ENCODE data around the gene TRAF7. TPM values are rescaled to one million over a fixed set of nuclear protein-coding genes. Genes with fewer than 3 reads are reported as not detected.
"Not testable (repeated sequence)": the region's sequence is repeated elsewhere in the genome, so short reads cannot be mapped to it uniquely, and the experiment has no call there.

The TRAF7 gene
- total RNA-seq, 1 donor from 2014 or later, result 39.6 TPM

- H3K36me3 ChIP-seq, result peaks cover 70 to 74% of the 10 kb centered on the region in 2 donors
- H3K4me3 ChIP-seq; H3K27ac ChIP-seq; H3K9me3 ChIP-seq; DNase-seq (ENCODE audit: low spot score in 2 of 2); H3K4me1 ChIP-seq; H3K27me3 ChIP-seq; intact Hi-C loops (cut with DNase I): not testable (repeated sequence)
These were observed 41.4 kb upstream of the TRAF7 start for GRCh38 chr16:2114225-2114624.

GRCh38 chr16:2114885-2115590 lies 40.5 kb upstream of the TRAF7 start:
- H3K4me1 ChIP-seq; H3K27ac ChIP-seq; intact Hi-C loops (cut with DNase I); DNase-seq (ENCODE audit: low spot score in 2 of 2); H3K9me3 ChIP-seq; H3K4me3 ChIP-seq; H3K27me3 ChIP-seq: not testable (repeated sequence)
- H3K36me3 ChIP-seq, result peaks cover 61 to 65% of the 10 kb centered on the region in 2 donors

DNA sequence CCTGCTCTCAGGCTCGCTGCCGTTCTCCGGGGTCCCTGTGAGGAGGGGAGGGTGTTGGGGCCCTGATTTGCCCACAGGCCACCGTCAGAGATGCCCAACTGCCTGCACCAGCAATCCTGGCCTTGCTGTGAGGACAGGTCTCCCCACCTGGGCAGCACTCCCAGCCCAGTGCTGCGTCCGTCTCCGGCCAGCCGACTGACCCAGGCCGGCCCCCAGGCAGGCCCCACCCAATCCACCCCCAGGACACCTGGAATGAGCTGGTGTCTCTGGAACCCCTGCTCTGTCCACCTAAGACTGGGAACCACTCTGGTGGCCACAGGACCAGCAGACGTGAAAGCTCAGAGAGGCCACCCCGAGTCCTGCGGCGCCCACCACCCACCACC lies 40.0 kb upstream of the TRAF7 start:
- H3K27ac ChIP-seq, result no peak overlapping the region
- H3K4me3 ChIP-seq, result no peak overlapping the region
- H3K36me3 ChIP-seq, result peaks cover 56 to 60% of the 10 kb centered on the region in 2 donors
- no peak for DNase-seq (ENCODE audit: low spot score in 2 of 2)
- no peaks in the 10 kb centered on the region for H3K9me3 ChIP-seq
- no peak for TF ChIP-seq CTCF (IDR thresholded peaks at IDR 0.05)
- peaks cover 0 to 4% of the 10 kb centered on the region in 2 donors for H3K4me1 ChIP-seq
- intact Hi-C loops (cut with DNase I), result no loop called here
- H3K27me3 ChIP-seq, result no peaks in the 10 kb centered on the region

DNA sequence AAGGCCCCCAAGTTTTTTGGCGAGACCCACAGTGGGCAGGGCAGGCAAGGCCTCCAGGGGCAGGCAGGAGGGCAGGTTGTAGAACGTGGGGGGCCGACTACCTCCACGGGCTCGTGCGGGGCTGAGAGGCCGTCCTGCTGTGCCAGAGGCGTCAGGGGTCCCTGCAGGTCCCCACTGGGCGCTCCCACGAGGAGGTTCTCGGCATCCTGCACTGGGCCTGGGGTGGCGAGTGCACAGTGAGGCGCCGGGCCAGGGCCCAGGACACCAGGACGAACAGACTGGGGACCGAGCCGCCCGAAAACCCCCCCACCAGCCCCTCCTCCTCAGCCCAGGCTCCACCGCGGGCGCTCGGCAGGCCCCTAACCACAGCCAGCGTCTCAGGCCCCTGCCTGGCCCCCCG lies 39.2 kb upstream of the TRAF7 start:
- H3K4me1 ChIP-seq; H3K27ac ChIP-seq; intact Hi-C loops (cut with DNase I); DNase-seq (ENCODE audit: low spot score in 2 of 2); H3K9me3 ChIP-seq; H3K27me3 ChIP-seq; H3K4me3 ChIP-seq: not testable (repeated sequence)
- H3K36me3 ChIP-seq, result peaks cover 47 to 52% of the 10 kb centered on the region in 2 donors

- H3K27ac ChIP-seq; intact Hi-C loops (cut with DNase I); H3K4me3 ChIP-seq; H3K27me3 ChIP-seq; H3K9me3 ChIP-seq; DNase-seq (ENCODE audit: low spot score in 2 of 2): not testable (repeated sequence)
- Histone ChIP-seq H3K36me3 (peaks cover 38 to 43% of the 10 kb centered on the region in 2 donors), H3K4me1 (peaks cover under 1 to 11% of the 10 kb centered on the region in 2 donors)
These were observed 38.2 kb upstream of the TRAF7 start for GRCh38 chr16:2117341-2117740.

DNA sequence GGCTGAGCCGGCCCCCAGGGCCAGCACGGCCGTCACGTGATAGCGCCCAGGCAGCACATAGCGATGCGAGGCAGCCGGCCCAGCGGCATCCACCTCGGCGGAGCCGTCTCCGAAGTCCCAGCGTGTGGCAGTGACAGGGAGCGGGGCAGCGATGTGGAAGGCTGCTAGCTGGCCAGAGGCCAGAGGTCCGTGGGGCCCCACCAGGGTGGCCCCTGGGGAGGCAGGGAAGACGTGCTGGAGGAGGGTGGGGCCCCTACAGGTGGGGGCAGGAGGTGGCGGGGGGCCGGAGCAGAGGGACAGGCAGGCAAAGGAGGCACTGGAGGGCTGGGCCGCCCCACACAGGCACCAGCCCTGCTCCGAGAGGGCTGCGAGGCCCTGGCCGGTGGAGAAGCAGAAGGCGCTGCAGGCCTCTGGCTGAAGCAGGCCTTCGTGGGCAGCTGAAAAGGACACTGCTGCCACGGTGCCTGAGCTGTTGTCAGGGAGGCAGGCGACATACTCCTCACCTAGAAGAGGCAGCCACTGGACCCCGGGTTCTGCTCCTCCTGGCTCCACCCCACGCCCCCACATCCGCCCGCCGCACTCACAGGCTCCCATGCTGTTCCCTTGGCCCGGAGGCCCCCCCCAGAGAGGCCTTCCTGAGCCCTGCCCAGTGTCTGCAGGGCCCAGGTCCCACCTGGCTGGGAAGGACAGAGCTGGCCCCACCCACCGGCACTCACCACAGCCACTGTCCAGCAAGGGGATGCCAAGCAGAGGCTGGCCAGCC lies 37.4 kb upstream of the TRAF7 start:
- DNase-seq (ENCODE audit: low spot score in 2 of 2); H3K27me3 ChIP-seq; intact Hi-C loops (cut with DNase I); H3K4me3 ChIP-seq; H3K9me3 ChIP-seq; H3K27ac ChIP-seq: not testable (repeated sequence)
- H3K4me1 ChIP-seq, result peaks cover 6 to 19% of the 10 kb centered on the region in 2 donors
- peaks cover 33 to 37% of the 10 kb centered on the region in 2 donors for H3K36me3 ChIP-seq

DNA sequence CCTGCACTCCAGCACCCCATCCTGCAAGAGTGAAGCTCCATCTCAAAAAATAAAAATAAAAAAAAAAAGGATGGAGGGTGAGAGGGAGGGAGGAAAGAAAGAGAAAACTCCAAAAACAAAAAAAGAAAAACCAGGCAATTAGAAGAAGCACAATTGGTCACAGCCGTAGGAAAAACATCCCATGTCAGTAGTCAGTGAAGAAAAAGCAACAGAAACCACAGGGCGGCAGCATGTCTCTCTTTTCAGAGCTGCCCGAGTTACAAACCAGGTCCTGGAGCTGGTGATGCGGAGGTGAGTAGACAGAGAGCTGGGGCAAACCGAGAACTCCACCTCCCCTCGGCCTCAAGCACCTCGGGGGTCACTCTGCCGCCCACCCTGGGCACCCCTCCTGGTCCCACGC lies 34.3 kb upstream of the TRAF7 start:
- peak in 1 of 2 donors; percentile 89 for DNase-seq (ENCODE audit: low spot score in 2 of 2)
- not testable (repeated sequence) for H3K27me3 ChIP-seq, H3K36me3 ChIP-seq, H3K9me3 ChIP-seq
- Histone ChIP-seq H3K4me1 (peaks cover 19 to 39% of the 10 kb centered on the region in 2 donors), H3K4me3 (peak overlapping the region; percentile 47 to 62), H3K27ac (peak overlapping the region; percentile 94 to 99)
- peak; percentile 33 to 64 (median 62) for TF ChIP-seq CTCF (IDR thresholded peaks at IDR 0.05)
- intact Hi-C loops (cut with DNase I), result loop anchor here (1.0 kb wide), 2 partner anchors 19 to 34 kb away; partner anchors contain the start of gene TRAF7

GRCh38 chr16:2121853-2122252 lies 33.7 kb upstream of the TRAF7 start:
- DNase-seq (ENCODE audit: low spot score in 2 of 2), result peak in 1 of 2 donors; percentile 78
- H3K4me3 ChIP-seq, result peak overlapping the region; percentile 47 to 62

More at GRCh38 chr16:2121853-2122252, 33.7 kb upstream of the TRAF7 start:
- H3K9me3 ChIP-seq, result no peaks in the 10 kb centered on the region
- intact Hi-C loops (cut with DNase I), result loop anchor here (1.0 kb wide), 2 partner anchors 18 to 33 kb away; partner anchors contain the start of gene TRAF7
- H3K27ac ChIP-seq, result peak overlapping the region; percentile 94 to 99
- no peaks in the 10 kb centered on the region for H3K27me3 ChIP-seq
- H3K36me3 ChIP-seq, result peaks cover 5 to 6% of the 10 kb centered on the region in 2 donors
- no peak for TF ChIP-seq CTCF (IDR thresholded peaks at IDR 0.05)
- peaks cover 23 to 44% of the 10 kb centered on the region in 2 donors for H3K4me1 ChIP-seq

Measured in ascending aorta (tissue), 2 donors.